H1 (cell line): Measurements from ENCODE around the gene FRY.

Experiments
- HDAC2 ChIP-seq, 2 experiments: fragments of 300-600 bp in 1 of 2; sonication (generic) in 1 of 2; IDR thresholded peaks; 2 replicates each; pipeline ENCODE4 v1.6.1; 2011 to 2012; ENCODE audit warnings: low read depth in 2 of 2, low read length in 2 of 2, mild to moderate bottlenecking in 2 of 2, moderate library complexity in 2 of 2, borderline replicate concordance in 1 of 2, inconsistent platforms in 1 of 2
- POLR2A ChIP-seq, 2 experiments: IDR thresholded peaks; 1 replicate in 1 of 2; 2 replicates in 1 of 2; pipeline ENCODE4 v1.6.1; 2011; ENCODE audit warnings: low read depth in 2 of 2, low read length in 2 of 2, mild to moderate bottlenecking in 2 of 2; ENCODE audit errors: control extremely low read depth in 1 of 2
- POLR2AphosphoS5 ChIP-seq: IDR thresholded peaks from 2 replicates; pipeline ENCODE4 v1.6.1; 2011; ENCODE audit warnings: low read depth, low read length
- SAP30 ChIP-seq: fragments of 300-600 bp; sonication (generic); IDR thresholded peaks from 2 replicates; pipeline ENCODE4 v1.7.1; 2012; ENCODE audit warnings: low read length, moderate library complexity, mild to moderate bottlenecking, inconsistent platforms; ENCODE audit not compliant: insufficient read depth, insufficient replicate concordance
- SP4 ChIP-seq: IDR thresholded peaks from 2 replicates; pipeline ENCODE4 v1.6.1; 2012; ENCODE audit warnings: low read length, inconsistent platforms
- SRF ChIP-seq: IDR thresholded peaks from 2 replicates; pipeline ENCODE4 v1.6.1; 2011; ENCODE audit warnings: mild to moderate bottlenecking, low read depth, low read length, moderate library complexity
- YY1 ChIP-seq: IDR thresholded peaks from 2 replicates; pipeline ENCODE4 v1.6.1; 2011; ENCODE audit warnings: low read depth, mild to moderate bottlenecking, low read length
- TF ChIP-seq, protein P1 (sequence below), 3 experiments: IDR thresholded peaks; 1 replicate in 2 of 3; 2 replicates in 1 of 3; pipeline versions ENCODE4 v1.5.1 to v1.6.1; 2011; ENCODE audit warnings: low read length in 3 of 3, mild to moderate bottlenecking in 3 of 3, inconsistent platforms in 2 of 3, low read depth in 1 of 3, moderate library complexity in 1 of 3; ENCODE audit not compliant: insufficient read depth in 1 of 3; ENCODE audit errors: control extremely low read depth in 1 of 3

- TF ChIP-seq, protein P1, sequence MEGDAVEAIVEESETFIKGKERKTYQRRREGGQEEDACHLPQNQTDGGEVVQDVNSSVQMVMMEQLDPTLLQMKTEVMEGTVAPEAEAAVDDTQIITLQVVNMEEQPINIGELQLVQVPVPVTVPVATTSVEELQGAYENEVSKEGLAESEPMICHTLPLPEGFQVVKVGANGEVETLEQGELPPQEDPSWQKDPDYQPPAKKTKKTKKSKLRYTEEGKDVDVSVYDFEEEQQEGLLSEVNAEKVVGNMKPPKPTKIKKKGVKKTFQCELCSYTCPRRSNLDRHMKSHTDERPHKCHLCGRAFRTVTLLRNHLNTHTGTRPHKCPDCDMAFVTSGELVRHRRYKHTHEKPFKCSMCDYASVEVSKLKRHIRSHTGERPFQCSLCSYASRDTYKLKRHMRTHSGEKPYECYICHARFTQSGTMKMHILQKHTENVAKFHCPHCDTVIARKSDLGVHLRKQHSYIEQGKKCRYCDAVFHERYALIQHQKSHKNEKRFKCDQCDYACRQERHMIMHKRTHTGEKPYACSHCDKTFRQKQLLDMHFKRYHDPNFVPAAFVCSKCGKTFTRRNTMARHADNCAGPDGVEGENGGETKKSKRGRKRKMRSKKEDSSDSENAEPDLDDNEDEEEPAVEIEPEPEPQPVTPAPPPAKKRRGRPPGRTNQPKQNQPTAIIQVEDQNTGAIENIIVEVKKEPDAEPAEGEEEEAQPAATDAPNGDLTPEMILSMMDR (IDR thresholded peaks at IDR 0.05; ENCODE audit: control extremely low read depth in 1 of 3, insufficient read depth in 1 of 3, low read depth in 1 of 3, low read length in 3 of 3), result no peak
- TF ChIP-seq HDAC2 (IDR thresholded peaks at IDR 0.05; ENCODE audit: borderline replicate concordance in 1 of 2, low read depth in 2 of 2, low read length in 2 of 2), result no peak
- TF ChIP-seq SAP30, result no peak
- no peak for TF ChIP-seq POLR2A (IDR thresholded peaks at IDR 0.05; ENCODE audit: control extremely low read depth in 1 of 2, low read depth in 2 of 2, low read length in 2 of 2)
- no peak for TF ChIP-seq SP4
- TF ChIP-seq YY1, result no peak
- TF ChIP-seq SRF, result no peak
- no peak for TF ChIP-seq POLR2AphosphoS5
These were observed 232.8 kb downstream of the FRY start for GRCh38 chr13:32264407-32264806.
